Measurements from ENCODE around the gene EEF1AKMT3.

EEF1AKMT3 gene

GRCh38 chr12:57735198-57735855 lies 37.1 kb upstream of the EEF1AKMT3 start:
- no peak for DNase-seq (ENCODE audit: low read depth in 2 of 2)

GRCh38 chr12:57735952-57736740 lies 36.3 kb upstream of the EEF1AKMT3 start:
- no peak for DNase-seq (ENCODE audit: low read depth in 2 of 2)

GRCh38 chr12:57736741-57737466 lies 35.5 kb upstream of the EEF1AKMT3 start:
- DNase-seq (ENCODE audit: low read depth in 2 of 2): no peak

DNA sequence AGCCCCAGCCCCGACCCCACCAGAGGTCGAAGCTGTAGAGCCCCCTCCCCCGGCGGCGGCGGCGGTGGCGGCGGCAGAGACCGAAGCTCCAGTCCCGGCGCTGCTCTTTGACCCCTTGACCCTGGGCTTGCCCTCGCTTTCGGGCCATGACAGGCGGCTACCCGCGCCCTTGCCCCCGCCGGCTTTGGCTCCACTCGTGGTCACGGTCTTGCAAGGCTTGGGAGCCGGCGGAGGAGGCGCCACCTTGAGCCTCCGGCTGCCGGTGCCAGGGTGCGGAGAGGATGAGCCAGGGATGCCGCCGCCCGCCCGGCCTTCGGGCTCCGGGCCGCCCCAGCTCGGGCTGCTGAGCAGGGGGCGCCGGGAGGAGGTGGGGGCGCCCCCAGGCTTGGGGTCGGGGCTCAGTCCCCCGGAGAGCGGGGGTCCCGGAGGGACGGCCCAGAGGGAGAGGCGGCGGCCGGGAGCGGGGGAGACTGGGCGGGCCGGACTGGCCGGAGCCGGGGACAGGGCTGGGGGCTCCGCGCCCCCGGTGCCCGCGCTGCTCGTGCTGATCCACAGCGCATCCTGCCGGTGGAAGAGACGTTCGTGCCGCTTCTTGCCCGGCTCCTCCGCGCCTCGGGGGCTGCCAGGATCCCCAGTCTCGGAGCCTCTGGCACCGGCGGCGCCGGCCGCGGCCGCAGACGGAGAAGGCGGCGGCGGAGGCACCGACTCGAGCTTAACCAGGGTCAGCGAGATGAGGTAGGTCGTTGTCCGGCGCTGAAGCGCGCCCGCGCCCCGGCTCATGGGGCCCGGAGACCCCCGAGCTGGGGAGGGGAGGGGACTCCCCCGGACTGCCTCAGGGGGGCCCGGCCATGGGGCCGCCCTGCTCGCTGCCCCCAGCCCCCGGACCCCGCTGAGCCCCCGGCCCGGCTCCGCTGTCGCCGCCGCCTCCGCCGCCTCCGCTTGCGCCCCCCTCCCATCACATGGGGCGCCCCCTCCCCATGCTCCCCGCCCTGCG lies 34.6 kb upstream of the EEF1AKMT3 start:
- no peak for DNase-seq (ENCODE audit: low read depth in 2 of 2)

DNA sequence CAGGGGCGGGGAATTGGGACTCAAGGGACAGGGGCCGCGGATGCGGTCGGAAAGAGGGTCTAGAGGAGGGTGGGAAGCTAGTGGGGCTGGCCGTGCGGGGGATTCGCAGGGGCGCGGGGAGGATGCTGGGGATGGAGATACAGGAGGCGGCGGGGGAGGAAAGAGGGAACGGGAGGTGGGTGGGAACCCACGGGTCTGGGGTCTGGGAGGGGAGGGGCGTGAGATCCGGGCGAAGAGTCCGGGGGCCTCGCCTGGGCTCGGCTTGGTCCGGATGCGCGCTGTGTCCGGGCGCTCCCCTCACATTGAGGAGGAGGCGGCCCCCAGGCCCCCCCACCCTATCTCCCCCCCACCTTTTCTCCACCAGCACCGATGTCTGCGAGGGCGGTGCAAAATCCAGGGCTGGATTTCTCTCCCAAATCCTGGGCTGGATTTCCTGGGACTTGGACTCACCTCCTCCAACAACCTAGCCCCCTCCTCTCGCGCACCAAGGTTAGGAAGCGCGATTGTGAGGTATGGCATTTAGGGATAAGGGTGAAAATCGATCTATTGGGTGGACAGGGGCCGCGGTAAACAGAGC lies 33.7 kb upstream of the EEF1AKMT3 start, which contains the start of gene AGAP2:
AGAP2 (minus strand) TSS at position 82 of the 577 bp plus-strand sequence. CDS start 496 bp downstream, outside the sequence.
- no peak for DNase-seq (ENCODE audit: low read depth in 2 of 2)

GRCh38 chr12:57739387-57739786 lies 33.0 kb upstream of the EEF1AKMT3 start:
- DNase-seq (ENCODE audit: low read depth in 2 of 2): no peak

- no peak for DNase-seq (ENCODE audit: low read depth in 2 of 2)
Measured at GRCh38 chr12:57739914-57740538, 32.4 kb upstream of the EEF1AKMT3 start.

- DNase-seq (ENCODE audit: low read depth in 2 of 2): peak; percentile 60 to 63
Measured at GRCh38 chr12:57740656-57741412, 31.6 kb upstream of the EEF1AKMT3 start.

GRCh38 chr12:57741413-57741789 lies 31.0 kb upstream of the EEF1AKMT3 start:
- no peak for DNase-seq (ENCODE audit: low read depth in 2 of 2)

GRCh38 chr12:57741844-57742738 lies 30.3 kb upstream of the EEF1AKMT3 start:
- DNase-seq (ENCODE audit: low read depth in 2 of 2): peak; percentile 55 to 72

GRCh38 chr12:57743769-57744168 lies 28.6 kb upstream of the EEF1AKMT3 start:
- no peak for DNase-seq (ENCODE audit: low read depth in 2 of 2)

GRCh38 chr12:57744194-57744776 lies 28.1 kb upstream of the EEF1AKMT3 start:
- peak in 1 of 2 donors; percentile 45 for DNase-seq (ENCODE audit: low read depth in 2 of 2)

- peak; percentile 81 to 92 for DNase-seq (ENCODE audit: low read depth in 2 of 2)
Measured at GRCh38 chr12:57744777-57745484, 27.5 kb upstream of the EEF1AKMT3 start, which contains the start of gene TSPAN31. TSS of gene TSPAN31 (plus strand) at chr12:57745039. CDS start at chr12:57745155, 116 bp downstream.

DNA sequence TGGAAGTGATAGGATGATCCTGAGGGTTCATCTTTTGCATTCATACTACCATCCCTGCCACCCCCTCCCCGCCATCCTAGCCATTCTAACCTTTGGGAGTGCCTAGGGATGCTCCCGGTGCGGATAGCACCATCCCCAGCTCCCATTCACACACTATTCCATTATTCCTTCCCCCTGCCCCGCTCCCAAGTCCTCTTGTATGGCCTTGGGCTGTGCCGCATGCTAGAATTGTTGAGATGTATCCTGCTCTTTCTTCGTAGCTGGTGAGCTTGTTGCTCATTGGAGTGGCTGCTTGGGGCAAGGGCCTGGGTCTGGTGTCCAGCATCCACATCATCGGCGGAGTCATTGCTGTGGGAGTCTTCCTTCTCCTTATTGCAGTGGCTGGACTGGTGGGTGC lies 26.9 kb upstream of the EEF1AKMT3 start:
- DNase-seq (ENCODE audit: low read depth in 2 of 2): no peak

- no peak for DNase-seq (ENCODE audit: low read depth in 2 of 2)
Measured at GRCh38 chr12:57746025-57746424, 26.4 kb upstream of the EEF1AKMT3 start.

GRCh38 chr12:57749061-57749460 lies 23.4 kb upstream of the EEF1AKMT3 start:
- DNase-seq (ENCODE audit: low read depth in 2 of 2): no peak
